HG03175 (cell line): ENCODE measurements around the gene GPR153.
"Not testable (repeated sequence)": the region's sequence is repeated elsewhere in the genome, so short reads cannot be mapped to it uniquely, and the experiment has no call there.

Experiments
- ATAC-seq: cut with Tn5 transposase; IDR thresholded peaks from one replicate; pipeline ENCODE4 v1.9.1; 2021; ENCODE audit warnings: mild to moderate bottlenecking, moderate library complexity; ENCODE audit not compliant: unreplicated experiment

GPR153 gene

DNA sequence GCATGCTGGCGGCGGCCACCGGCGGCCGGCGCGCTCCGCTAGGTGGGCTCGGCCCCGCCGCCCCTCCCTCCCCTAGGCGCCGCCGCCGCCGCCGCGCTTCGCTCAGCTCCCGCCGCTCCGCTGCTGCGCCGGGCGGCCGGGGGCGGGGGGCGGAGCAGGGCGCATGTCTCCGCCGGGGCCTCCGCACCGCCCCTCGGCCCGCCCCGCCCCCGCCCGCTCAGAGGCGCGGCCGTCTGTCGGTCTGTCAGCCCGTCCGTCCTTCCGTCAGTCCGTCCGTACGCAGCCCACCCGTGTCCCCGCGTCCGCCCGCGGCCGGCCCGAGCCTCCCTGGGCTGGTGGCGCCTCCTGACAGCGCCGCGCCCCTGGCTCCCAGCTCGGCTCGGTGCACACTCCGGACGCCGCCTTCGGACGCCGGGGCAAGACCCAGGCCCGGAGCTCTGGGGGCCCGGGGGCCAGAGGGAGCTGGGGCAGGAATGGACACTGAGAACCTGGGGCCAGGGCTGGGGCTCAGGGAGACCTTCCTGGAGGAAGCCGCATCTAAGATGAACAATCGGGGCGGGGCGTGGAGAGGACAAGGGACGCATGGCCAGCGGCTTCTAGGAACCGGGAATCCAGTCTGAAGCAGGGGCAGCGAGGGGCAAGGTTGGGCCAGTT is at the start of gene GPR153:
Gene GPR153 (minus strand): TSS at position 138 of the 654 bp plus-strand sequence. CDS start 6,193 bp downstream, outside the sequence.
- ATAC-seq, result no peak

GRCh38 chr1:6310116-6310848 is 49.4 kb upstream of the GPR153 start:
- ATAC-seq, result no peak

DNA sequence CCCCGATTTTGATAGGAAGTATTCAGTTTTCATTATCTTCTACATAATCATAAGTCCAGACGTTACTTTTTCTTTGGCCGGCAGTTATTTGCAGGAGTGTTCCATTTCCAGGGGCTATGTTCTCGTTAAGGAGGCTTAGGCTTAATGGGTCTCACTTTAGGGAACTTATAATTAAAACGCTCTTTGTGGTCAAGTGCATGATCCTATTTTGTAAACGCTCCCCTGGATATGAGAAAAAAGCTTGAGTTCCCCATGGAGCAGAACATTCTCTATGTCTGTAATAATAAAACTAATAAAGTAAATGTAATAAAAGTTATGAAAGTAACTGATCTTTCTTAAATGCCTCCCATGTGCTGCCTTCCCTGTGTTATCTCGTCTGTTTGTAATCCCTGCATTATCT is 48.7 kb upstream of the GPR153 start:
- ATAC-seq, result no peak

DNA sequence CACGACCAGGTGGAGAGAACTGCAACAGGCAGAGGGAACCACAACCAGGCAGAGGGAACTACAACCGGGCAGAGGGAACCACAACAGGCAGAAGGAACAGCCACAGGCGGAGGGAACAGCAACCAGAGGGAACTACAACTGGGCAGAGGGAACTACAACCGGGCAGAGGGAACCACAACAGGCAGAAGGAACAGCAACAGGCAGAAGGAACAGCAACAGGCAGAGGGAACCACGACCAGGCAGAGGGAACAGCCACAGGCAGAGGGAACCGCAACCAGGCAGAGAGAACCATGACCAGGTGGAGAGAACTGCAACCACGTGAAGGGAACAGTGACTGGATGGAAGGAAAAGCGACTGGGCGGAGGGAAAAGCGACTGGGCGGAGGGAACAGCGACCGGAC is 47.6 kb upstream of the GPR153 start:
- no peak for ATAC-seq

GRCh38 chr1:6307682-6308081 is 46.8 kb upstream of the GPR153 start:
- ATAC-seq, result not testable (repeated sequence)

DNA sequence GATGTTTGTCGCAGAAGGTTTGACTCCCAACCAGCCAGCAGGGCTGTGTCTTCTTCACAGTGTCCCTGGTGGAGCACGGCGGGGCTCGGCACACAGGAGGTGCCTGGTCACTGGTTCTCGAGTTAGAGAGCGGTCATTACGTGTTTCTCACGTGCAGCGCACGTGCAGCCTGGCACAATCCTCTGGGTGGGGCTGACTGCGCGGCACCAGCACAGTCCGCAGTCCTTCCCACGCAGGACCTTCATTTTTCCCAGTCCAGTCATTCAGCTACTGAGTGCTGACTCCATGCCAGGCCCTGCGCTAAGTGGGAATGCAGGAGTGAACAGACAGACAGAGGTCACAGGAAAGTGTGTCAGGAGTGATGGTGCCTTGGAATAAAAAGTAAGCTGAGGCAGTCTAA is 46.2 kb upstream of the GPR153 start:
- no peak for ATAC-seq

- no peak for ATAC-seq
Observed at GRCh38 chr1:6303397-6304012, 42.6 kb upstream of the GPR153 start.

GRCh38 chr1:6302568-6302967 is 41.7 kb upstream of the GPR153 start:
- no peak for ATAC-seq

DNA sequence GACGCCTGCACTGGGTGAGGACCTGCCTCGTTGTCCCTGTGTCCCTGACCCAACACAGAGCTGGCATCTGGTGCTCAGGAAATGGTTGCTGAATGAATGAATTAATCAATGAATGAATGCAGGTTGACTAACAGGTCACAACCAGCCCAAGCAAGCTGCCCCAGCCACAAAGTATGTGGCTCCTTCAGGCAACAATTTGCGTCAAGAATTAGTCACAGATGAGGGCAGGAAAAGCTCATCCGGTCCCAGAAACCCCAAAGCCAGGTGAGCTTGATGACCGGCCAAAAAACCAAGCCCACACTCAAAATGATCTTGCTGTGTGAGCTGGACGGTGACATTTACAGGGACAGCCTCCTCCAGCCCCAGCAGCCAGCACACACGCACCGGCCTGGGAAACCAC is 40.6 kb upstream of the GPR153 start:
- ATAC-seq, result no peak

- ATAC-seq, result no peak
Observed at GRCh38 chr1:6300342-6301048, 39.6 kb upstream of the GPR153 start.

GRCh38 chr1:6299557-6300165 is 38.8 kb upstream of the GPR153 start:
- no peak for ATAC-seq

DNA sequence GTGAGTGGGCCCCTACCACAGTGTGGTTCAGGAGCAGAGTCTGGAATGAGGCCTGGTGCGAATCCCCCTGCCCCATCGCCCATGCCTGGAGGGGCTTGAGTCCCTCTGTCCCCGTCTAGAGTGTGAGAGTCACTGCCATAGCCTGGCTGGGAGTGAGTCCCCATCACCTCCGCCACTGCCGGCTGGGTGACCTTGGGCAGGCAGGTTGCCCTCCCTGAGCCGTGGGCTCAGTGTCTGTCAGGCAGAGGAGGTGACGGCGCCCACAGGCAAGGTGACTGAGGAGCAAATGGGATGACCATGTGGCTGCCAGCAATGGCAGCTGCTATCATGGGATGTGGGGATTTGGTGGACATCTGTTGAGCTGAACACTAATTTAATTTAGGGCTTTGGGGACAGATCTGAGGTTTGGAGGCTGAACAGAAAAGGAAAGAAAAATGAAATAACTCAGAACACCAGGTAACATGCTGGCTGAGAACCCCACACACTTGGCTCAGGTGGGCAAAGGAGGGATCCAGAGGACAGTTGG is 38.1 kb upstream of the GPR153 start:
- ATAC-seq, result no peak

DNA sequence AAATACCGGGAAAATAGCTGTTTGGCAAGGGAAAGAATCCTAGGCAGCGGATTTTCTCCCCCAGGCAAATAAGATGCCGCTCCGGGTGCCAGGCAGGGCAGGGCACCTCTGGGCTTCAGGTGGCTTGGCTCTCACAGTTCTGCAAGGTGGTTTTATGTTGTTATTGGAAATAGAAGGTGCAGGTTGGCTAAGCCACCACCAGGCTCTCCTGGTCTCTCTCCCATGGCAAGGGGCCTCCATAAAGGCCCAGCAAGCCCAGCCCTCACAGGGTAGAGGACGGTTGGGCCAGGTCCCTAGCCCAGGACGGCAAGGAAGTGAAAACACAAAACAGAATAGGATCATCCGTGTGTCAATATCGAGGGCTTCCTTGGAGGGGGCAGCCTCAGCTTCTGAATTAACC is 37.6 kb upstream of the GPR153 start:
- no peak for ATAC-seq

GRCh38 chr1:6295910-6296309 is 35.0 kb upstream of the GPR153 start:
- no peak for ATAC-seq

GRCh38 chr1:6294890-6295556 is 34.1 kb upstream of the GPR153 start:
- ATAC-seq, result no peak

DNA sequence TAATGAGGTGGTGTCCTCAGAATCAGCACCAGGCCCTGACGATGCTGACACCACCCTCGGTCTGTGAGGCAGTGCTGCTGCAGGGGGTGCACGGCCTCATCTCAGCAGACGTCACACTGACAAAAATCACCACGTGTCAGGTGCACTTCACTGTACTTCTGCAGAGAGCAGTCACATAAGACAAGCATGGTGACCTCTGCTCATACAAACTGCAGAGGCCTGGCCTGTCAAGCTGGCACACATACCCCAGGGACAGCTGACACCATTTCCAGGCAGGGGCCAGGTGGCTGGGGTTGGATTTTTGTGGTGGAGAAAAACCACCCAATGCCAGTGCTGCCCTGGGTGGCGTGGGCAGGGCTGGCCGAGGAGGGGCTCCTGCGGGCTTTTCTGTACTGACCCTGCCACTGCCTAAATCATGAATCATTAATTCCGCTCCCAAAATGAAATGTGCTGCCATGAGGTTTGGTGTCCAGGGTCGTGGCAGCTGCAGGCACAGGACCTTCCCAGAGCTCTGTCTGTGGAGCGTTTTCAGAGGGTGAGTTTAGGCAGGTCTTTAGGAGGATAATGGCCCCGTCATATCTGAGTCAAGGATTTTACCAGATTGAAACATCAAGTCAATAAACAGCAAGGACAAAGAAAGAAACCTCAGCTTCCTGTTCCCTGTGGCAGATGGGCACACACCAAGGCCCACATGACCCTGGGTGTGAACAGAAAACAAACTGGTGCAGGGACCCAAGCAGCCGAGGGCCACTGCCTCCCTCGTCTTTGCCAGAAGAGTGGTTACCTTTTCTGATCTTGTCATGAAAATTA is 33.4 kb upstream of the GPR153 start:
- no peak for ATAC-seq

- ATAC-seq, result no peak
Observed at GRCh38 chr1:6292102-6292501, 31.2 kb upstream of the GPR153 start.

GRCh38 chr1:6288665-6289064 is 27.8 kb upstream of the GPR153 start:
- ATAC-seq, result no peak

DNA sequence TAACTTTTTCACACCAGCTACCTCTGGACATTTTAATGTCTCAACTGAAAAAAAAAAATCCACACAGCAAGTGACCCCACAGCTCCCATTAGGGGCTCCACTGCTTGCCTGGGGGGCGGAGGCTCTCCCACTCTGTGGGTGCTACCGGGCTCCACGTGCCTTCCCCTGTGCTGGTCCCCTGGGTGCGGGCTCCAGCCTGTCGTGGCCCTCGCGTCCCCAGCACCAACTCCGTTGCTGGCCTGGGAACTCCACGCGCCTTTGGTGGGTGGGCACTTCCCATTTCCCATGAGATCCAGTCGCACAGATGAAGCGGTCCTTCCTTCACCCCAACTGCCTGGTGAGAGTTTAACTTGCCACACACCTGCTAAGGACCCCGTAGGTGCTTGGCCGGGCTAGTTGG is 27.1 kb upstream of the GPR153 start:
- no peak for ATAC-seq
